Fibroblast of villous mesenchyme (primary cell): ENCODE measurements around the gene BAIAP2. TPM values are rescaled to one million over a fixed set of nuclear protein-coding genes. Genes with fewer than 3 reads are reported as not detected.

ENCODE experiments used
- DNase-seq: peaks from one replicate; pipeline ENCODE4 v3.0.0-alpha.2; 2010; ENCODE audit warnings: low read depth
- H3K4me3 ChIP-seq: 2 replicates; pipeline ENCODE4 v1.5.1; 2011; ENCODE audit warnings: low read depth, mild to moderate bottlenecking, low read length
- total RNA-seq: library from RNA; depleted of rRNA; stranded (reverse); fragments of >200 nt; gene quantifications from 2 replicates; pipeline ENCODE4 v1.2.3, GENCODE V29; 2012
- TF ChIP-seq, protein P1 (sequence below): IDR thresholded peaks from 2 replicates; pipeline ENCODE4 v1.5.1; 2012; ENCODE audit warnings: low read depth, mild to moderate bottlenecking, low read length; ENCODE audit not compliant: insufficient read depth

The BAIAP2 gene
- total RNA-seq, 1 donor, result 25.0 TPM

DNA sequence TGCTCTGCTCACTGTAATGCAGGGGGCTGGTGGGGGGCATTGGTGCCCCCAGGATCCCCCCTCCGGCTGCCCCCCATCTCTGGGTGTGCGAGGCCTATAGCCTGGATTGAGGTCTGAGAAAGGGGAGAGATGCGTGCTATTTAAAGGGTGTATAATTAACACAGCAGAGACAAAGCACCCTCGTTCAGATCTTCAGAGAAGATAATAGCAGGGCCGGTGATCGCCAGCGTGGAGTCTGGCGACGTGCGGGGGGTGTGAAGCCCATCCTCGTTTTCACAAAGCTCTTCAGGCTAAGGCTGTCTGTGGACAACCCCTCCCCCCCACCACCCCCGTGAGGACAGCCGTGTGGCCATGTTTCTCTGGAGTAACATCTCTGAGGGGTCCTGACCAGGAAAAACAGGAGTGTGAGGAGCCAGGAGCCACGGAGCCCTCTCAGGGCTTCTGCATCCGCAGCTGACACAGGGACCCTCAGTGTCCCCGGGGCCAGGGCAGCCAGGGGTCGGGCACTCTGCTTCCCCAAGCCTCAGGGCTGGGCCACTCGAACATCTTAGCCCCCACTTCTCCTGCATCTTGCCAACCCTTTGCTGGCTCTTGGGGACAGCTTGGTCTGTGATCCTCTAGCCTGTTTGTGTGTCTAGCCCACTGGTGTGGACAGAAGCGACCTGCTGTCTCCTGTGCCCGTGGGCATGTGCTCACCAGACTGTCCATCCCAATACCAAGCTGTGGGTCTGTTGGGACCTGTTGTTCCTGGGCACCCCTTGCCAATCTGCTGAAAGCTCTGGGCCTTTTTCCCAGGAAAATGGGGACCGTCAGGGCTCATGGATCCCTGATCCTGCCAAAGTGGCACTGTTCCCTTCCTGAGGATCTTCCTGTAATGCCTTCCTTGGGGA lies 58.9 kb downstream of the BAIAP2 start:
- H3K4me3 ChIP-seq, result no peak overlapping the region
- TF ChIP-seq, protein P1, sequence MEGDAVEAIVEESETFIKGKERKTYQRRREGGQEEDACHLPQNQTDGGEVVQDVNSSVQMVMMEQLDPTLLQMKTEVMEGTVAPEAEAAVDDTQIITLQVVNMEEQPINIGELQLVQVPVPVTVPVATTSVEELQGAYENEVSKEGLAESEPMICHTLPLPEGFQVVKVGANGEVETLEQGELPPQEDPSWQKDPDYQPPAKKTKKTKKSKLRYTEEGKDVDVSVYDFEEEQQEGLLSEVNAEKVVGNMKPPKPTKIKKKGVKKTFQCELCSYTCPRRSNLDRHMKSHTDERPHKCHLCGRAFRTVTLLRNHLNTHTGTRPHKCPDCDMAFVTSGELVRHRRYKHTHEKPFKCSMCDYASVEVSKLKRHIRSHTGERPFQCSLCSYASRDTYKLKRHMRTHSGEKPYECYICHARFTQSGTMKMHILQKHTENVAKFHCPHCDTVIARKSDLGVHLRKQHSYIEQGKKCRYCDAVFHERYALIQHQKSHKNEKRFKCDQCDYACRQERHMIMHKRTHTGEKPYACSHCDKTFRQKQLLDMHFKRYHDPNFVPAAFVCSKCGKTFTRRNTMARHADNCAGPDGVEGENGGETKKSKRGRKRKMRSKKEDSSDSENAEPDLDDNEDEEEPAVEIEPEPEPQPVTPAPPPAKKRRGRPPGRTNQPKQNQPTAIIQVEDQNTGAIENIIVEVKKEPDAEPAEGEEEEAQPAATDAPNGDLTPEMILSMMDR, result no peak
- DNase-seq, result no peak

DNA sequence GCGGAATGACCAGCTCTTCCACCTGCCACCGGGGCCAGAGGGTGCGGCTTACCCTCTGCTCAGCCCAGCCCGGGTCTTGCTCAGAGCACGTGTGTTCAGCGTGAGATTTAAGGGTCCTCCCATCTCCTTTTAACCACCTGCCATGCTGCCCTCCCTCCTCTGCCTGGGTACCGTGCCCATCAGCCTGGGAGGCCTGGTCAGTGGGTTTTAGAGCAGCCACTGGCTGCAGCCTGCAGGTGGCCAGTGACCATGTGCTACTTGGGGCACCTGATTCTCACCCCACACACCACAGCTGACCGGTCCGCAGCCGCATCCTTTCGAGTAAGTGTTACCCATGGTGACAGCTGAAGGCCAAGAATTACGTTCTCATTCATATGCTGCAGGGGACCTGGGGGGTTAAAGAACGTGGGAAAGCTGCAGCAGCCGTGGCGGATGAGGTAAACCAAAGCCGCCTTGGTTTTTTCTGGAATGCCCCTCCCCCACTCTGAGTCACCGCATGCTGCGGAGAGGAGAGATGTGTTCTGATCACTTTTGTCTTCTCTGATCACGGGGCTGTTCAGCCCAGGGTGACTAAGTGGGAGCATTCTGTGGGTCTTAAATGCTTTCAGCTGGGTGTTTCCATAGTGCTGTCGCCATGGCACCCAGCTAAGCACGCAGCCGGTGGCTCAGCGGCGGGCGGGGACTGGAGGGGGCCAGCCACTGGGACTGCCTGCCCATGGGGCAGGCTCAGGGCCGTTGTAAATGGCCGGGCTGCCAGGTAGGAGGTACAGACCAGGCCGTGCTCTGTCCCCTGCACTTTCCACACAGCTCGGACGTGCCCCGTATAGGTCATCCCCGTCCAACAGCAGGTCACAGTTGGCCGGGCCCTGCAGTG lies 59.8 kb downstream of the BAIAP2 start:
- TF ChIP-seq, protein P1, result peak; percentile 6
- DNase-seq, result peak; percentile 100
- peak overlapping the region; percentile 6 for H3K4me3 ChIP-seq

DNA sequence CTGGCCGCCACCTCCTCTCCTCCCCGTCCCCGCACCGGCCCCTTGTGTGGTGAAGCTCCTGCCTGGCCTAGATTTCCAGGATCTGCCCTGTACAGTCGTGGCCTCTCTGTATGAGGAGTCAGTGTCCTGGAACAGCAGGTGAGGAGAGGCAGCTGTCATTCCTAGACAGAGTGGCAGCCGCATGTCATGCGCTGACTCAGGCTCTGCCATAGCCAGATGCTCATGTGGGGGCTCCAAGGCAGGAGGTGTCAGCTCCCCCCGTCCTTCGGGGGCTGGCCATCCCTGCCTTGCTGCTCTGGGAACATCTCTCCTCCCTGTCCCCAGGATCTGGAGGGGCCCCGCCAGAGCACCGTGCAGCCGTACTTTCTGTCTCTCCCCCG lies 60.4 kb downstream of the BAIAP2 start:
- TF ChIP-seq, protein P1, result no peak
- peak overlapping the region; percentile 6 for H3K4me3 ChIP-seq
- DNase-seq, result no peak

DNA sequence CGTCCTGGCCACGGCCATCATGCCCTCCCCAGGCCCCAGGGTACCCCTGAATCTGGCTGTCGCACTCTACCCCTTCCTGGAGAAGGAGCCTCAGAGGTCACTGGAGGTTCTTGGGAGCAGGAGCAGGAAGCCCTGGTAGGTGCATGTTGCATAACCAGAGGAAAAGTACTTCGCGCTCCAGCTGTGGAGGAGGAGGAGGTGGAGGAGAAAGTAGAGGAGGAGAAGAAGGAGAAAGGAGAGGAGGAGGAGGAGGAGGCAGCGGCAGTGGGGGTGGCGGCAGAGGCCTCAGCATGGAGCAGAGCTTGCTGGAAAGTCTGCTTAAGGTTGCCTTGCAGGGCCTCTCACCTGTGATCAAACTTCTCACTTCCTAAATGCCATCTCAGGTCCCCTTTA lies 61.8 kb downstream of the BAIAP2 start:
- TF ChIP-seq, protein P1, result no peak
- DNase-seq, result peak; percentile 62
- H3K4me3 ChIP-seq, result no peak overlapping the region

DNA sequence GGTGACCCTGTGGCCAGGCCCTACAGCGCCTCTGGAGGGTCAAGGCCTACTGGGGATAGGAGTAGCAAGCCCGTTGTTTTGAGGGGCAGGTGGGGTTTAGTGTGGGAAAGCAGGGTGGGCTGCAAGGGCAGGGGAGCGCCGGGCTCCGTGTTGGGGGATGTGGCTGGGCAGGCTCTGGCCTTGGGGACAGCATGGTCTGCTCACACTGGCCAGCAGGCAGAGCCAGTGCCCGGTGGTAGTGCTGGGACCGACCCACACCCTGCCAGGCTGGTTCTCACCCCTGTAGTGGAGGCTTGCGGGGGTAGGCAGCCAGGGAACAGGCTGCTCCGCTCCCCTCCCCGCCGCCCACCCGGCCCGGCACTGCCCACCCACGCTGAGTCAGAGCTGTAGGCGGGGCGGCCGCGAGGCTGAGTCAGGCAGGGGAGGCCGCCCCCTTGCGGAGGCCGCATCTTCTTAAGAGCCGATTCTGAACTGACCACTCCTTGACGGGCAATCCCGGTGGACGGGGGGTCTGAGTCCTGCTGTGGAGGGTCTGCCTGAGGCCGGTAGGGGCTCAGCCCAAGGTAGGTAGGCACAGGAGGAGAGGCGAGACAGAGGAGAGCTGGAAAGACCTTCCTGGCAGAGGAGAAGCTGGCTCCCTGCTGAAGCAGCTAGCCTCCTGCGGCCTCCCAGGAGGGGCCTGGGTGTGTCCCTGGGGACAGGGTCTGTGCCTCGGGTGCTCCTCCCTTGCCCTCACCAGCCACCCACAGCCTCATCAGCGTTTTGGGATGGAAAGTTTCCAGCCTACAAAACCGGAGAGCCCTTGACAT lies 62.4 kb downstream of the BAIAP2 start:
- peak; percentile 88 for DNase-seq
- TF ChIP-seq, protein P1, result peak; percentile 73
- H3K4me3 ChIP-seq, result peak overlapping the region; percentile 41

DNA sequence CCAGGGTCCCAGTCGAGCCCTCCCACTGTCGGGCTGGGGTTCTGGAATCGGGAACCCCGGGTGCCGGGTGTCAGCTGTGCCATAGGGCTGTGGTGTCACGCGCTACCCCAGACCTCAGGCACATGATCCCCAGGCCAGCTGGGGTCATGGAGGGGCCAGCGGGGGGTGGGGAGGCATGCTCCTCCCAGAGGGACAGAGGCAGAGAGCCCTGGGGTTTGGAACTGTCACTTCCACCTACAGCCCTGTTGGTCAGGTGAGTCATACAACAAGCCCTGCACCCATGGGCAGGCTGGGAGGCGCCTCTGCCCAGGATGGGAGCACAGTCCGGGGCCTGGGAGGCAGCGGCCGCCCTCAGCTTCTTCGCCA lies 63.0 kb downstream of the BAIAP2 start:
- TF ChIP-seq, protein P1, result no peak
- peak; percentile 32 for DNase-seq
- H3K4me3 ChIP-seq, result peak overlapping the region; percentile 41
